Suprapubic skin (tissue), 3 donors: ENCODE data around the gene CCSAP.

Source experiments
- CTCF ChIP-seq, 2 donors: fragments of 200-600 bp in 1 of 2; fragments of 450-650 bp in 1 of 2; sonication (generic) in 1 of 2; IDR thresholded peaks; one replicate each; pipeline ENCODE4 v1.5.1; 2016 to 2019; ENCODE audit warnings: antibody characterized with exemption in 2 of 2, mild to moderate bottlenecking in 1 of 2, moderate library complexity in 1 of 2
- EP300 ChIP-seq: sonication (generic); formaldehyde crosslinking; IDR thresholded peaks from one replicate; pipeline ENCODE4 v1.6.1; 2017; ENCODE audit warnings: antibody characterized with exemption
- POLR2A ChIP-seq, 2 donors: fragments of 450-650 bp; IDR thresholded peaks; one replicate each; pipeline ENCODE4 v1.6.1; 2017; ENCODE audit warnings: antibody characterized with exemption in 2 of 2, mild to moderate bottlenecking in 2 of 2, moderate library complexity in 2 of 2

- no peak for TF ChIP-seq CTCF (IDR thresholded peaks at IDR 0.05)
- no peak for TF ChIP-seq POLR2A (IDR thresholded peaks at IDR 0.05)
- no peak for TF ChIP-seq EP300
Measured at GRCh38 chr1:229283183-229283611, 59.6 kb downstream of the CCSAP start.
